ENCODE results near the gene EN1.

DNA sequence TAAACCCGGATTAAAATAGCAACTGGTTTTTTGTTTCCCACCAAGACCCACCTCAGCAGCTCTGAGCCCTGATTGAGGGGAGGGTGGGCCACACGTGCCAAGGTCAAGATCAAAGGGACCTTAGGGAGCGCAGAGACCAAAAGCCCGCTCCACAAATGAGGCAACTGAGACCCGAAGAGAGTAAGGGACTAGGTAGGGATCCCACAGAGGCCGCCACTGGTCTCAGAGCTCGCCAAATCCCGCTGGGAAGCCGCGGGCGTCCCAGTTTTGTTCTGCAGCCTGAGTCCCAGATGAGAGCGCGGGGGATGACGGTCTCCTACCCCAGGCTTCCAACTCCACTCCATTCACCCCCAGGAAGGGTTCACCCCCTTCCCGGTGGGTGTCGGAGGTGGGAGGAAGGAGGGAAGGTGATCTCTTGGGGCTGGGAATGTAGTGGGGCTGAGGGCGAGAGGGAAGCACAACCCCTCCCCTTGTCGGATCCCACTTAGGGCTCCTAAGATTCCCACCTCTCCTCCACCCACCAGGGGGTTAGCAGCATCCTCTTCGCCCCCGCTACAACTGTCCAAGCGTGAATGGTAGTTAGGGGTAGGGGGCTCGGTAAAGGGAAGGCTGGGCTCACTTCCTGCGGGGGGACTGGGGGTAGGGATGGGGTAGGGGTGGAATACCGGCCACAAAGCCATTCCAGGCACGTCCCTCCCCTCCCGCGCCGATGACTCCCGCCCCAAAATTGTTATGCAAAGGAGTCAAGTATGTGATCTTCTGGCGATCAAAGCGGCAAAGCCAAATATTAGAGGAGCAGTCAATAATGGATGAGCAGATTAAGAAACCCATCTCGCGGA, 7.3 kb upstream of the EN1 start:
- TF ChIP-seq, protein P1, sequence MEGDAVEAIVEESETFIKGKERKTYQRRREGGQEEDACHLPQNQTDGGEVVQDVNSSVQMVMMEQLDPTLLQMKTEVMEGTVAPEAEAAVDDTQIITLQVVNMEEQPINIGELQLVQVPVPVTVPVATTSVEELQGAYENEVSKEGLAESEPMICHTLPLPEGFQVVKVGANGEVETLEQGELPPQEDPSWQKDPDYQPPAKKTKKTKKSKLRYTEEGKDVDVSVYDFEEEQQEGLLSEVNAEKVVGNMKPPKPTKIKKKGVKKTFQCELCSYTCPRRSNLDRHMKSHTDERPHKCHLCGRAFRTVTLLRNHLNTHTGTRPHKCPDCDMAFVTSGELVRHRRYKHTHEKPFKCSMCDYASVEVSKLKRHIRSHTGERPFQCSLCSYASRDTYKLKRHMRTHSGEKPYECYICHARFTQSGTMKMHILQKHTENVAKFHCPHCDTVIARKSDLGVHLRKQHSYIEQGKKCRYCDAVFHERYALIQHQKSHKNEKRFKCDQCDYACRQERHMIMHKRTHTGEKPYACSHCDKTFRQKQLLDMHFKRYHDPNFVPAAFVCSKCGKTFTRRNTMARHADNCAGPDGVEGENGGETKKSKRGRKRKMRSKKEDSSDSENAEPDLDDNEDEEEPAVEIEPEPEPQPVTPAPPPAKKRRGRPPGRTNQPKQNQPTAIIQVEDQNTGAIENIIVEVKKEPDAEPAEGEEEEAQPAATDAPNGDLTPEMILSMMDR (conservative IDR thresholded peaks at IDR 0.05 in 1 of 2, IDR thresholded peaks at IDR 0.05 in 1 of 2; ENCODE audit: extremely low read depth in 1 of 2, insufficient read depth in 1 of 2, low read depth in 1 of 2, low read length in 2 of 2): no peak
- TF ChIP-seq EZH2 (IDR thresholded peaks at IDR 0.05; ENCODE audit: borderline replicate concordance, low read length): peak; percentile 91
